GM23248 (cell line): ENCODE data around the gene ARID4B. TPM values are rescaled to one million over a fixed set of nuclear protein-coding genes. Genes with fewer than 3 reads are reported as not detected.
A peak's percentile ranks its signal among the peaks of the same experiment; 100 is the strongest.

Source experiments
- DNase-seq: peaks from one replicate; pipeline ENCODE4 v3.0.0-alpha.2; 2015
- H2AFZ ChIP-seq: fragments of 200-600 bp; sonication (generic); 2 replicates; pipeline ENCODE4 v1.6.1; 2016; ENCODE audit warnings: antibody characterized with exemption
- H3F3A ChIP-seq: fragments of 200-600 bp; sonication (generic); 2 replicates; pipeline ENCODE4 v1.6.1; 2016; ENCODE audit warnings: mild to moderate bottlenecking, antibody characterized with exemption, mixed run types; ENCODE audit not compliant: insufficient read depth
- H3K27ac ChIP-seq: fragments of 200-600 bp; sonication (generic); 2 replicates; pipeline ENCODE4 v1.5.1; 2016; ENCODE audit warnings: mild to moderate bottlenecking
- H3K27me3 ChIP-seq: fragments of 200-600 bp; sonication (generic); replicated peaks from 2 replicates; pipeline ENCODE4 v1.6.1; 2016; ENCODE audit warnings: mild to moderate bottlenecking; ENCODE audit not compliant: insufficient read depth
- H3K36me3 ChIP-seq: fragments of 200-600 bp; sonication (generic); 2 replicates; pipeline ENCODE4 v1.6.1; 2016; ENCODE audit warnings: low read depth, mild to moderate bottlenecking
- H3K4me1 ChIP-seq: fragments of 200-600 bp; sonication (generic); 2 replicates; pipeline ENCODE4 v1.6.1; 2016; ENCODE audit warnings: mild to moderate bottlenecking; ENCODE audit not compliant: insufficient read depth
- H3K4me2 ChIP-seq: fragments of 200-600 bp; sonication (generic); one replicate; pipeline ENCODE4 v1.6.1; 2016; ENCODE audit warnings: mild to moderate bottlenecking; ENCODE audit not compliant: unreplicated experiment
- H3K4me3 ChIP-seq: fragments of 200-600 bp; sonication (generic); 2 replicates; pipeline ENCODE4 v1.5.1; 2016; ENCODE audit warnings: mild to moderate bottlenecking
- H3K79me2 ChIP-seq: fragments of 200-600 bp; sonication (generic); 2 replicates; pipeline ENCODE4 v1.6.1; 2016; ENCODE audit warnings: mild to moderate bottlenecking; ENCODE audit not compliant: insufficient read depth
- H3K9ac ChIP-seq: fragments of 200-600 bp; sonication (generic); 2 replicates; pipeline ENCODE4 v1.6.1; 2016; ENCODE audit warnings: mild to moderate bottlenecking
- H3K9me2 ChIP-seq: fragments of 200-600 bp; sonication (generic); 2 replicates; pipeline ENCODE4 v1.6.1; 2016; ENCODE audit warnings: mixed run types, mild to moderate bottlenecking, moderate library complexity; ENCODE audit not compliant: insufficient read depth
- H3K9me3 ChIP-seq: fragments of 200-600 bp; sonication (generic); one replicate; pipeline ENCODE4 v1.6.1; 2017; ENCODE audit warnings: low read depth
- H4K20me1 ChIP-seq: fragments of 200-600 bp; sonication (generic); 2 replicates; pipeline ENCODE4 v1.6.0; 2016; ENCODE audit not compliant: insufficient read depth
- EZH2 ChIP-seq: fragments of 200-600 bp; sonication (generic); IDR thresholded peaks from 2 replicates; pipeline ENCODE4 v1.6.1; 2018; ENCODE audit warnings: antibody characterized with exemption, mild to moderate bottlenecking; ENCODE audit not compliant: insufficient read depth, poor library complexity, severe bottlenecking
- EZH2phosphoT487 ChIP-seq: fragments of 200-600 bp; sonication (generic); IDR thresholded peaks from 2 replicates; pipeline ENCODE4 v1.6.1; 2018; ENCODE audit warnings: antibody characterized with exemption, moderate library complexity, mild to moderate bottlenecking, low read depth; ENCODE audit not compliant: insufficient read depth
- WGBS, 2 experiments: methylation state at CpG; one replicate each; pipeline ENCODE4 v1.1.6; 2015 to 2017; ENCODE audit warnings: low lambda C conversion rate in 2 of 2, low coverage in 1 of 2; ENCODE audit errors: missing lambda C conversion rate in 2 of 2; 5-methylcytosine and 5-hydroxymethylcytosine counted together
- in situ Hi-C: fragments of 300-500 bp; cut with MboI; formaldehyde crosslinking; loops from 2 replicates; pipeline ENCODE4 v1.15.0; 2020
- microRNA-seq: library from miRNA; unstranded; fragments of <30 nt; microRNA quantifications from one replicate; pipeline ENCODE4, GENCODE V29; 2016; ENCODE audit warnings: borderline number of aligned reads
- polyA plus RNA-seq: library from polyadenylated mRNA; unstranded; fragments of >200 nt; fragmentation: Nextera tagmentation; extraction: Ambion mirVana; gene quantifications from 2 replicates; pipeline ENCODE4 v1.2.1, GENCODE V29; 2016
- small RNA-seq: library from RNA; depleted of rRNA; stranded (forward); fragments of <200 nt; gene quantifications from one replicate; pipeline ENCODE3, GENCODE V24; 2014; ENCODE audit warnings: low read depth, low replicate concordance
- total RNA-seq: library from RNA; depleted of rRNA; stranded (reverse); fragments of >200 nt; shearing (Covaris generic); gene quantifications from 2 replicates; pipeline ENCODE4 v1.2.3, GENCODE V29; 2014; rRNA removed

The ARID4B gene
- total and polyA plus RNA-seq, 2 experiments from 2014 or later: 17.8 to 25.6 TPM

- Histone ChIP-seq H3K79me2 (peaks cover 100% of the 10 kb centered on the region), H4K20me1 (peaks cover 20% of the 10 kb centered on the region; the same call in 1 of the 2 replicates), H3K36me3 (peaks cover 44% of the 10 kb centered on the region), H2AFZ (no peak overlapping the region), H3K27me3 (no peaks in the 10 kb centered on the region), H3F3A (0 out of 2 replicates have a peak, but pooled peaks cover 7% of the 10 kb centered on the region), H3K4me2 (no peak overlapping the region), H3K4me3 (no peak overlapping the region), H3K9ac (peak overlapping the region; percentile 14; the same call in 1 of the 2 replicates), H3K9me2 (no peaks in the 10 kb centered on the region), H3K4me1 (peaks cover 33% of the 10 kb centered on the region; the same call in 1 of the 2 replicates), H3K27ac (no peak overlapping the region), H3K9me3 (no peaks in the 10 kb centered on the region)
- DNase-seq: peak; percentile 7
- in situ Hi-C loops: loop anchor here (25.0 kb wide), 1 partner anchor 1010 kb away; no protein-coding TSS in a partner anchor
- 57 to 59% methylated on average over 1 of the region's 1 CpG for WGBS, 2 experiments
- TF ChIP-seq EZH2 (no peak), EZH2phosphoT487 (no peak)
Measured at GRCh38 chr1:235122348-235122747, 205.6 kb downstream of the ARID4B start.

Small RNA genes within 50 kb of the gene (microRNA-seq; reads per million reads assigned to microRNA genes)
- not detected for gene MIR4753

Small RNA genes within 50 kb of the gene (small RNA-seq; reads per million reads assigned to genes)
- gene AL391994.1 (not detected), gene MIR4753 (not detected), gene SNORA14B (0.31 reads per million)

Other genes starting within 250 kb of the ARID4B start
- 85.0 and 103 TPM in 2 replicates for gene TOMM20, start 199.3 kb downstream of the ARID4B start, total RNA-seq
- 74.9 and 75.7 TPM in 2 replicates for gene TOMM20, start 199.3 kb downstream of the ARID4B start, polyA plus RNA-seq
- gene RBM34, start 166.9 kb downstream of the ARID4B start, total RNA-seq: 38.7 and 53.6 TPM in 2 replicates
- 75.7 and 79.3 TPM in 2 replicates for gene RBM34, start 166.9 kb downstream of the ARID4B start, polyA plus RNA-seq
- gene GGPS1, start 391 bp upstream of the ARID4B start, total RNA-seq: 33.6 and 46.8 TPM in 2 replicates
- gene GGPS1, start 391 bp upstream of the ARID4B start, polyA plus RNA-seq: 59.4 and 59.9 TPM in 2 replicates
- gene TBCE, start 39.2 kb upstream of the ARID4B start, total RNA-seq: 23.3 and 24.4 TPM in 2 replicates
- 33.8 and 35.3 TPM in 2 replicates for gene TBCE, start 39.2 kb upstream of the ARID4B start, polyA plus RNA-seq
- 28.1 and 28.3 TPM in 2 replicates for gene B3GALNT2, start 176.3 kb upstream of the ARID4B start, total RNA-seq
- 13.1 and 13.3 TPM in 2 replicates for gene B3GALNT2, start 176.3 kb upstream of the ARID4B start, polyA plus RNA-seq